Gastrocnemius medialis (tissue), 4 donors: ENCODE measurements around the gene APC2. TPM values are rescaled to one million over a fixed set of nuclear protein-coding genes. Genes with fewer than 3 reads are reported as not detected.
"Not testable (repeated sequence)": the region's sequence is repeated elsewhere in the genome, so short reads cannot be mapped to it uniquely, and the experiment has no call there.

Experiments
- ATAC-seq, 2 donors: fragments of 150-250 bp; one replicate each; pipeline ENCODE4 v1.9.1; 2016
- DNase-seq, 2 donors: peaks; one replicate each; pipeline ENCODE4 v3.0.0-alpha.2; 2019
- H3K27ac ChIP-seq, 4 donors: fragments of 200-600 bp; sonication (generic); 1 replicate in 1 of 4; 2 replicates in 3 of 4; pipeline ENCODE4 v1.5.1; 2016 to 2018; ENCODE audit warnings: mild to moderate bottlenecking in 2 of 4, moderate library complexity in 1 of 4
- H3K27me3 ChIP-seq, 3 donors: fragments of 200-600 bp; sonication (generic) in 2 of 3; 1 replicate in 1 of 3; 2 replicates in 2 of 3; pipeline versions ENCODE4 v1.5.1 to v1.6.0; 2016 to 2019; ENCODE audit warnings: mild to moderate bottlenecking in 1 of 3, moderate library complexity in 1 of 3
- H3K36me3 ChIP-seq, 2 donors: fragments of 200-600 bp; sonication (generic) in 1 of 2; one replicate each; pipeline ENCODE4 v1.5.1; 2017 to 2018
- H3K4me1 ChIP-seq, 2 donors: fragments of 200-600 bp; sonication (generic) in 1 of 2; one replicate each; pipeline ENCODE4 v1.5.1; 2016 to 2017; ENCODE audit warnings: mild to moderate bottlenecking in 2 of 2
- H3K4me3 ChIP-seq, 4 donors: fragments of 200-600 bp; sonication (generic) in 3 of 4; 1 replicate in 1 of 4; 2 replicates in 3 of 4; pipeline ENCODE4 v1.5.1; 2016 to 2019; ENCODE audit warnings: mild to moderate bottlenecking in 2 of 4
- H3K9me3 ChIP-seq, 3 donors: fragments of 200-600 bp; sonication (generic) in 2 of 3; 1 replicate in 1 of 3; 2 replicates in 2 of 3; pipeline ENCODE4 v1.5.1; 2016 to 2019
- CTCF ChIP-seq, 5 experiments: fragments of 450-650 bp in 3 of 5; fragments of 200-600 bp in 2 of 5; sonication (generic) in 2 of 5; IDR thresholded peaks in 4 of 5; conservative IDR thresholded peaks in 1 of 5; 1 replicate in 4 of 5; 2 replicates in 1 of 5; pipeline ENCODE4 v1.5.1; 2016 to 2019; ENCODE audit warnings: antibody characterized with exemption in 5 of 5, mild to moderate bottlenecking in 3 of 5, moderate library complexity in 3 of 5
- POLR2A ChIP-seq, 2 donors: fragments of 450-650 bp; IDR thresholded peaks; one replicate each; pipeline ENCODE4 v1.6.1; 2017; ENCODE audit warnings: antibody characterized with exemption in 2 of 2, mild to moderate bottlenecking in 2 of 2, moderate library complexity in 2 of 2
- in situ Hi-C, 4 donors: fragments of 200-750 bp; cut with MboI; loops; one replicate each; pipeline versions ENCODE4 v1.15.0 to v1.8.0; 2017; ENCODE audit warnings: low sequenced_read_pairs in 4 of 4
- intact Hi-C: fragments of 100-400 bp; cut with DNase I; formaldehyde crosslinking; loops from one replicate; pipeline ENCODE4 v1.15.1; 2023; ENCODE audit warnings: low total_unique reads
- total RNA-seq, 4 donors: library from RNA; depleted of rRNA; stranded (reverse); fragments of >200 nt; gene quantifications; one replicate each; pipeline versions ENCODE4 v1.1.0 to v1.2.3, GENCODE V29; 2016

The APC2 gene
- total RNA-seq, 4 donors from 2014 or later, result 0.04 TPM; not detected in 3

- no peak overlapping the region for H3K27ac ChIP-seq
- DNase-seq (no peak), ATAC-seq (no peak)
- peaks cover 42 to 46% (median 43%) of the 10 kb centered on the region in 3 donors for H3K27me3 ChIP-seq
- H3K36me3 ChIP-seq, result no peaks in the 10 kb centered on the region
- no peaks in the 10 kb centered on the region for H3K9me3 ChIP-seq
- H3K4me1 ChIP-seq, result peaks cover 20 to 47% of the 10 kb centered on the region in 2 donors
- intact Hi-C loops (no loop called here), in situ Hi-C loops (no loop called here)
- no peak for TF ChIP-seq POLR2A (IDR thresholded peaks at IDR 0.05)
- H3K4me3 ChIP-seq, result no peak overlapping the region
Measured at GRCh38 chr19:1474011-1474764, 24.3 kb downstream of the APC2 start.

DNA sequence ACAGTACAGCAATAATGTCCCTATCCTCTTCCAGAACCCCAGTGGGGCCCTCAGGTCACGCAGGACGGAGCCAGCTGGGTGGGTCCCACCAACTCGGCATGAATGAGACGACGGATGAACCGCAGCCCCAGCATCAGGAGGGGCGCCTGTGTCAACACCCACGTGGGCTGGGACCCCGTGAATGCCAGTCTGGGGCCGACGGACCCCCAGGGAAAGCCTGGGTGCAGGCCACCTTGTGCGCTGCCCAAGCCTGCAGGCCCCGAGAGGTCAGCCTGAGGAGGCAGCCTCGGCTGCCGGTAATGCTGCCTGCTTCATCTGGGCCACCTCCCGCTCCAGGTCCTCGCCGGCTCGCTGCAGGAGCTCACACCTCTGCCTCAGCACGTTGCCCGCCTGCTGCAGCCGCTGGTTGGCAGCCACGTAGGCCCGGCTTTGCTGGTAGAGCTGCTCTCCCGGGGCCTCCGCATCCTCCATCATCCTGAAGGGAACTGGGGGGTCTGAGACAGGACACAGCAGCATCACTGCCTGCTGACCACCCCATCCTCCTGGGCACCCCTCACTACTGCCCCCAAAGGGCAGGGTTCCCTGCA, 24.9 kb downstream of the APC2 start:
- ATAC-seq (no peak), DNase-seq (no peak)
- no peak overlapping the region for H3K27ac ChIP-seq
- peaks cover 20 to 48% of the 10 kb centered on the region in 2 donors for H3K4me1 ChIP-seq
- H3K4me3 ChIP-seq, result no peak overlapping the region
- in situ Hi-C loops (no loop called here), intact Hi-C loops (no loop called here)
- no peaks in the 10 kb centered on the region for H3K36me3 ChIP-seq
- TF ChIP-seq POLR2A (IDR thresholded peaks at IDR 0.05) (no peak), CTCF (IDR thresholded peaks at IDR 0.05 in 4 of 5, conservative IDR thresholded peaks at IDR 0.05 in 1 of 5) (no peak)
- H3K9me3 ChIP-seq, result no peaks in the 10 kb centered on the region
- H3K27me3 ChIP-seq, result peaks cover 39 to 42% (median 40%) of the 10 kb centered on the region in 3 donors

DNA sequence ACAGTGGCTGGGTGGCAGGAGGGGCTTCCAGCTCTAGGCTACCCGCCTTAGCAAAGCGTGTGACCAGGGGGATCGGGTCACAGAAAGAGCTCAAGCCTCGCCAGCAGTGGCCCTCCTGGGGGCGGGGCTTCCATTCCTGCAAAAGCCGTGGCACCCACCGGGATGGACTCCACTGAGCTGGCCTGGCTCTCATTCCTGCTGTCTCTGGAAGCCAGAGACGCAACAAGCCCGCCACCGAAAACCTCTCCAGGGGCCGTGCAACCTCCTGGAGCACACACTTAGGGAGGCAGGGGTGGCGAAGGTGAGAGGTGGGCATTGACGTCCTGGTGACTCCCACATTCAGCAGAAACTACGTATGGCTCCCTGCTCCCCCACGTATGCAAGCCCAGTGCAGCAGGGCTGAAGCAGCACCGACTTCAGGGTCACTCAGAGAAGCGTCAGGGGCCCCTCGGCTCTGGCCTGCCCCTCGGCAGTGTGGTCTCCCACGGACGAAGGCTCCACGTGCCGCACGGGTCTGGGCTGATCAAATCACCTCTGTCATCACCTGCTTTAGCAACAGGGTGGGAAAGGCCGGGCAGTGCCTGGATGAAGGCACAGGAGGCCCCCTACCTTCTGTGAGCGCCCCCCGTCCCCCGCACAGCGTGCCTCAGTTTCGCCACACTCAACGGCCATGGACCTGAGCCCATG, 26.0 kb downstream of the APC2 start:
- intact Hi-C loops, result no loop called here
- Histone ChIP-seq H3K27ac (no peak overlapping the region), H3K36me3 (no peaks in the 10 kb centered on the region), H3K4me1 (peaks cover 10 to 39% of the 10 kb centered on the region in 2 donors), H3K4me3 (no peak overlapping the region), H3K27me3 (peaks cover 29 to 32% (median 29%) of the 10 kb centered on the region in 3 donors), H3K9me3 (no peaks in the 10 kb centered on the region)
- TF ChIP-seq CTCF (IDR thresholded peaks at IDR 0.05 in 4 of 5, conservative IDR thresholded peaks at IDR 0.05 in 1 of 5), result no peak
- TF ChIP-seq POLR2A (IDR thresholded peaks at IDR 0.05), result no peak
- ATAC-seq (no peak), DNase-seq (no peak)
- in situ Hi-C loops, result no loop called here

DNA sequence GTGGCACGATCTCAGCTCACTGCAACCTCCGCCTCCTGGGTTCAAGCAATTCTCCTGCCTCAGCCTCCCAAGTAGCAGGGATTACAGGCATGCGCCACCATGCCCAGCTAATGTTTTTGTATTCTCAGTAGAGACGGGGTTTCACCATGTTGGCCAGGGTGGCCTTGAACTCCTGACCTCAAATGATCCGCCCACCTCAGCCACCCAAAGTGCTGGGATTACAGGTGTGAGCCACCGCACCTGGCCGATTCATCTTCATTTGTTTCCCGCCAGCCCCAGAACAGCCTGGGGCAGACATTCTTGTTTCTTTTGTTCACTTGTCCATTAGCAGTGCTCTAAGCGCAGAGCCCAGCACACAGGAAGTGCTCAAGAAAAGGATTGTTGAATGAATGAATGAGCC, 27.1 kb downstream of the APC2 start:
- H3K4me3 ChIP-seq, DNase-seq, ATAC-seq, H3K27ac ChIP-seq, intact Hi-C loops, H3K9me3 ChIP-seq, H3K36me3 ChIP-seq, in situ Hi-C loops: not testable (repeated sequence)
- Histone ChIP-seq H3K4me1 (peaks cover 9 to 28% of the 10 kb centered on the region in 2 donors), H3K27me3 (peaks cover 17 to 20% (median 18%) of the 10 kb centered on the region in 3 donors)

GRCh38 chr19:1478934-1479707, 29.2 kb downstream of the APC2 start, which contains the start of gene C19orf25:
C19orf25 (minus strand) TSS chr19:1479215; CDS start chr19:1478903, 312 bp downstream.
- intact Hi-C loops, result loop anchor here (1.0 kb wide), 4 partner anchors 11 to 41 kb away; partner anchors contain the start of genes ADAMTSL5, PCSK4 and RPS15
- H3K4me3 ChIP-seq, result peak within 1 kb of the TSS; percentile 84 to 99 (median 92)
- peak; percentile 39 to 66 for TF ChIP-seq POLR2A (IDR thresholded peaks at IDR 0.05)
- no peak for TF ChIP-seq CTCF (IDR thresholded peaks at IDR 0.05 in 4 of 5, conservative IDR thresholded peaks at IDR 0.05 in 1 of 5)
- no peaks in the 10 kb centered on the region for H3K27me3 ChIP-seq
- H3K9me3 ChIP-seq, result no peaks in the 10 kb centered on the region
- peak within 1 kb of the TSS; percentile 71 to 77 (median 72) for H3K27ac ChIP-seq
- DNase-seq (peak; percentile 86 to 91), ATAC-seq (peak; percentile 98)
- H3K4me1 ChIP-seq, result peaks cover 9 to 19% of the 10 kb centered on the region in 2 donors
- in situ Hi-C loops, result no loop called here
- H3K36me3 ChIP-seq, result no peaks in the 10 kb centered on the region
